GM12864 (cell line): ENCODE measurements around the gene OSR1.

ENCODE experiments used
- DNase-seq: peaks from one replicate; pipeline ENCODE4 v3.0.0-alpha.2; 2011; ENCODE audit warnings: low read depth
- H3K4me3 ChIP-seq: 2 replicates; pipeline ENCODE4 v1.5.1; 2011; ENCODE audit warnings: mild to moderate bottlenecking, low read depth, low read length, control low read depth
- TF ChIP-seq, protein P1 (sequence below): IDR thresholded peaks from 2 replicates; pipeline ENCODE4 v1.5.1; 2011; ENCODE audit warnings: low read depth, mild to moderate bottlenecking, moderate library complexity, low read length, control low read depth, inconsistent platforms; ENCODE audit errors: missing control alignments

The OSR1 gene

GRCh38 chr2:19336781-19337180 is 21.6 kb downstream of the OSR1 start:
- H3K4me3 ChIP-seq: no peak overlapping the region
- DNase-seq: no peak
- TF ChIP-seq, protein P1, sequence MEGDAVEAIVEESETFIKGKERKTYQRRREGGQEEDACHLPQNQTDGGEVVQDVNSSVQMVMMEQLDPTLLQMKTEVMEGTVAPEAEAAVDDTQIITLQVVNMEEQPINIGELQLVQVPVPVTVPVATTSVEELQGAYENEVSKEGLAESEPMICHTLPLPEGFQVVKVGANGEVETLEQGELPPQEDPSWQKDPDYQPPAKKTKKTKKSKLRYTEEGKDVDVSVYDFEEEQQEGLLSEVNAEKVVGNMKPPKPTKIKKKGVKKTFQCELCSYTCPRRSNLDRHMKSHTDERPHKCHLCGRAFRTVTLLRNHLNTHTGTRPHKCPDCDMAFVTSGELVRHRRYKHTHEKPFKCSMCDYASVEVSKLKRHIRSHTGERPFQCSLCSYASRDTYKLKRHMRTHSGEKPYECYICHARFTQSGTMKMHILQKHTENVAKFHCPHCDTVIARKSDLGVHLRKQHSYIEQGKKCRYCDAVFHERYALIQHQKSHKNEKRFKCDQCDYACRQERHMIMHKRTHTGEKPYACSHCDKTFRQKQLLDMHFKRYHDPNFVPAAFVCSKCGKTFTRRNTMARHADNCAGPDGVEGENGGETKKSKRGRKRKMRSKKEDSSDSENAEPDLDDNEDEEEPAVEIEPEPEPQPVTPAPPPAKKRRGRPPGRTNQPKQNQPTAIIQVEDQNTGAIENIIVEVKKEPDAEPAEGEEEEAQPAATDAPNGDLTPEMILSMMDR: no peak

- no peak overlapping the region for H3K4me3 ChIP-seq
- TF ChIP-seq, protein P1: no peak
- DNase-seq: no peak
Observed at GRCh38 chr2:19332503-19332902, 25.9 kb downstream of the OSR1 start.

GRCh38 chr2:19331450-19331849 is 27.0 kb downstream of the OSR1 start:
- no peak for DNase-seq
- no peak overlapping the region for H3K4me3 ChIP-seq
- TF ChIP-seq, protein P1: no peak

DNA sequence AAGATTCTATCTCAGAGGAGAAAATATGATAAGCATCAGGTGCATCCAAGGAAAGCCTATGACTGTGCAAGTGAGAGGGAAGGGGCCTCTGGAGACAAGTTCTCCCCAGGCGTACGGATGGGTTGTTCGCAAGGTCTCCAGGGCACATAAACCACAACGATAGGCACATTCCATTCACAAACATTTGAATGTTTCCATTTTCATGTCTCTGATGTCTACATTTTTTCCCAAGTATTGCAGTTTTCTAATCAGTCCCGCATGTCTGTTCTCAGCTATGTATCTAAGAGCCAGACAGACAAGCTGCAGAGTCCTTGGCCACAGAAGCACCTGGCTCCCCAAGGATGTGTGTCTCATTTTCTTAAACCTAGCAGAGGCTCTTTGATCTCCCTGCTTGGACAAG is 28.0 kb downstream of the OSR1 start:
- TF ChIP-seq, protein P1: no peak

GRCh38 chr2:19329445-19329844 is 29.0 kb downstream of the OSR1 start:
- no peak overlapping the region for H3K4me3 ChIP-seq
- TF ChIP-seq, protein P1: no peak
- no peak for DNase-seq

More for the DNA sequence above, 28.0 kb downstream of the OSR1 start:
- no peak overlapping the region for H3K4me3 ChIP-seq
- DNase-seq: no peak

DNA sequence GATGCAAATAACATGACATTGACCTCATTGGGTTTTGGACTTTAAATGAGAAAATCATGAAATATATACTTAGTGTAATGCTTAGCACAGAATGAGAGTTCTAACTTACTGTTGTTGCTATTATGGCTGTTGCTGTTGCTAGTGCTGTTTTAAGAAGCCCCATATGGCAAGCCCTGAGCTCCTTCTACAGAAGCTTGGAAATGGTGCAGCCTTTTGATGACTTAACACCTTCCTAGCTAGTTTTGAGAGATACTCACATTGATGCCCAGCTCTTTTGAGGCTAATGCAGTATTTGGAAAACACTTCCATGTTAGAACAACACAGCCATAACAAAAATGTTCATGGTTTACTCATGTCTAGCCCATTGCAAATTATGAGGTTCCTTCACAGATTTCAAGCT is 30.9 kb downstream of the OSR1 start:
- no peak for DNase-seq
- TF ChIP-seq, protein P1: no peak
- no peak overlapping the region for H3K4me3 ChIP-seq

GRCh38 chr2:19321946-19322345 is 36.5 kb downstream of the OSR1 start:
- DNase-seq: no peak
- TF ChIP-seq, protein P1: no peak
- H3K4me3 ChIP-seq: no peak overlapping the region
